GM23338 (cell line): ENCODE measurements around the gene SLC19A1.

Experiments
- EZH2 ChIP-seq: fragments of 200-600 bp; sonication (generic); IDR thresholded peaks from one replicate; pipeline ENCODE4 v1.8.0; 2017; ENCODE audit warnings: antibody characterized with exemption, mild to moderate bottlenecking, low read depth; ENCODE audit not compliant: unreplicated experiment
- TF ChIP-seq, protein P1 (sequence below), 2 experiments: fragments of 200-600 bp in 1 of 2; sonication (generic) in 1 of 2; conservative IDR thresholded peaks; 2 replicates each; pipeline versions ENCODE4 v1.5.1 to v1.6.1; 2016 to 2017; ENCODE audit warnings: antibody characterized with exemption in 2 of 2, low read depth in 2 of 2, mild to moderate bottlenecking in 2 of 2, moderate library complexity in 1 of 2
- TF ChIP-seq, protein P2 (sequence below): fragments of 250-450 bp; sonication (Bioruptor Pico); IDR thresholded peaks from 2 replicates; pipeline ENCODE4 v1.5.0; 2020; ENCODE audit warnings: mild to moderate bottlenecking, moderate library complexity

DNA sequence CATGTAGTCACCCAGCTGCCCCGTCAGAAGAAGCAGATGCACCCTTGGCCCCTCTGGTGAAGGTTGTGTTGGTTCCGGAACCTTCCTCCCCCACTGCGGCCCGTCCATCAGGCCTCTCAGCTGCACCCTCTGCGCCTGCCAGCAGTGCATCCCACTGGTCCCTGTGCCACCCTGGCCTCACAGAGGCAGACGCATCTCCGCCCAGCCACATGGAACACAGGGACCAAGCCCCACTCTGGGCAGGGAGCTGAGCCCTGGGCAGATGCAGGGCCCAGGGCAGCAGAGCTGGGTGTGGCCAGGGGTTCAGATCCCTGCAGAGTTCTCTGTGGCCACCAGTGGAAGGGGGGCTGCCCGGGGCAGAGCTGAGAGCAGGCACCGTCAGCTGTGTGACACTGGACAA is 50.6 kb downstream of the SLC19A1 start:
- TF ChIP-seq, protein P1, sequence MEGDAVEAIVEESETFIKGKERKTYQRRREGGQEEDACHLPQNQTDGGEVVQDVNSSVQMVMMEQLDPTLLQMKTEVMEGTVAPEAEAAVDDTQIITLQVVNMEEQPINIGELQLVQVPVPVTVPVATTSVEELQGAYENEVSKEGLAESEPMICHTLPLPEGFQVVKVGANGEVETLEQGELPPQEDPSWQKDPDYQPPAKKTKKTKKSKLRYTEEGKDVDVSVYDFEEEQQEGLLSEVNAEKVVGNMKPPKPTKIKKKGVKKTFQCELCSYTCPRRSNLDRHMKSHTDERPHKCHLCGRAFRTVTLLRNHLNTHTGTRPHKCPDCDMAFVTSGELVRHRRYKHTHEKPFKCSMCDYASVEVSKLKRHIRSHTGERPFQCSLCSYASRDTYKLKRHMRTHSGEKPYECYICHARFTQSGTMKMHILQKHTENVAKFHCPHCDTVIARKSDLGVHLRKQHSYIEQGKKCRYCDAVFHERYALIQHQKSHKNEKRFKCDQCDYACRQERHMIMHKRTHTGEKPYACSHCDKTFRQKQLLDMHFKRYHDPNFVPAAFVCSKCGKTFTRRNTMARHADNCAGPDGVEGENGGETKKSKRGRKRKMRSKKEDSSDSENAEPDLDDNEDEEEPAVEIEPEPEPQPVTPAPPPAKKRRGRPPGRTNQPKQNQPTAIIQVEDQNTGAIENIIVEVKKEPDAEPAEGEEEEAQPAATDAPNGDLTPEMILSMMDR (conservative IDR thresholded peaks at IDR 0.05; ENCODE audit: low read depth in 2 of 2) = no peak
- TF ChIP-seq EZH2 = no peak
- TF ChIP-seq, protein P2, sequence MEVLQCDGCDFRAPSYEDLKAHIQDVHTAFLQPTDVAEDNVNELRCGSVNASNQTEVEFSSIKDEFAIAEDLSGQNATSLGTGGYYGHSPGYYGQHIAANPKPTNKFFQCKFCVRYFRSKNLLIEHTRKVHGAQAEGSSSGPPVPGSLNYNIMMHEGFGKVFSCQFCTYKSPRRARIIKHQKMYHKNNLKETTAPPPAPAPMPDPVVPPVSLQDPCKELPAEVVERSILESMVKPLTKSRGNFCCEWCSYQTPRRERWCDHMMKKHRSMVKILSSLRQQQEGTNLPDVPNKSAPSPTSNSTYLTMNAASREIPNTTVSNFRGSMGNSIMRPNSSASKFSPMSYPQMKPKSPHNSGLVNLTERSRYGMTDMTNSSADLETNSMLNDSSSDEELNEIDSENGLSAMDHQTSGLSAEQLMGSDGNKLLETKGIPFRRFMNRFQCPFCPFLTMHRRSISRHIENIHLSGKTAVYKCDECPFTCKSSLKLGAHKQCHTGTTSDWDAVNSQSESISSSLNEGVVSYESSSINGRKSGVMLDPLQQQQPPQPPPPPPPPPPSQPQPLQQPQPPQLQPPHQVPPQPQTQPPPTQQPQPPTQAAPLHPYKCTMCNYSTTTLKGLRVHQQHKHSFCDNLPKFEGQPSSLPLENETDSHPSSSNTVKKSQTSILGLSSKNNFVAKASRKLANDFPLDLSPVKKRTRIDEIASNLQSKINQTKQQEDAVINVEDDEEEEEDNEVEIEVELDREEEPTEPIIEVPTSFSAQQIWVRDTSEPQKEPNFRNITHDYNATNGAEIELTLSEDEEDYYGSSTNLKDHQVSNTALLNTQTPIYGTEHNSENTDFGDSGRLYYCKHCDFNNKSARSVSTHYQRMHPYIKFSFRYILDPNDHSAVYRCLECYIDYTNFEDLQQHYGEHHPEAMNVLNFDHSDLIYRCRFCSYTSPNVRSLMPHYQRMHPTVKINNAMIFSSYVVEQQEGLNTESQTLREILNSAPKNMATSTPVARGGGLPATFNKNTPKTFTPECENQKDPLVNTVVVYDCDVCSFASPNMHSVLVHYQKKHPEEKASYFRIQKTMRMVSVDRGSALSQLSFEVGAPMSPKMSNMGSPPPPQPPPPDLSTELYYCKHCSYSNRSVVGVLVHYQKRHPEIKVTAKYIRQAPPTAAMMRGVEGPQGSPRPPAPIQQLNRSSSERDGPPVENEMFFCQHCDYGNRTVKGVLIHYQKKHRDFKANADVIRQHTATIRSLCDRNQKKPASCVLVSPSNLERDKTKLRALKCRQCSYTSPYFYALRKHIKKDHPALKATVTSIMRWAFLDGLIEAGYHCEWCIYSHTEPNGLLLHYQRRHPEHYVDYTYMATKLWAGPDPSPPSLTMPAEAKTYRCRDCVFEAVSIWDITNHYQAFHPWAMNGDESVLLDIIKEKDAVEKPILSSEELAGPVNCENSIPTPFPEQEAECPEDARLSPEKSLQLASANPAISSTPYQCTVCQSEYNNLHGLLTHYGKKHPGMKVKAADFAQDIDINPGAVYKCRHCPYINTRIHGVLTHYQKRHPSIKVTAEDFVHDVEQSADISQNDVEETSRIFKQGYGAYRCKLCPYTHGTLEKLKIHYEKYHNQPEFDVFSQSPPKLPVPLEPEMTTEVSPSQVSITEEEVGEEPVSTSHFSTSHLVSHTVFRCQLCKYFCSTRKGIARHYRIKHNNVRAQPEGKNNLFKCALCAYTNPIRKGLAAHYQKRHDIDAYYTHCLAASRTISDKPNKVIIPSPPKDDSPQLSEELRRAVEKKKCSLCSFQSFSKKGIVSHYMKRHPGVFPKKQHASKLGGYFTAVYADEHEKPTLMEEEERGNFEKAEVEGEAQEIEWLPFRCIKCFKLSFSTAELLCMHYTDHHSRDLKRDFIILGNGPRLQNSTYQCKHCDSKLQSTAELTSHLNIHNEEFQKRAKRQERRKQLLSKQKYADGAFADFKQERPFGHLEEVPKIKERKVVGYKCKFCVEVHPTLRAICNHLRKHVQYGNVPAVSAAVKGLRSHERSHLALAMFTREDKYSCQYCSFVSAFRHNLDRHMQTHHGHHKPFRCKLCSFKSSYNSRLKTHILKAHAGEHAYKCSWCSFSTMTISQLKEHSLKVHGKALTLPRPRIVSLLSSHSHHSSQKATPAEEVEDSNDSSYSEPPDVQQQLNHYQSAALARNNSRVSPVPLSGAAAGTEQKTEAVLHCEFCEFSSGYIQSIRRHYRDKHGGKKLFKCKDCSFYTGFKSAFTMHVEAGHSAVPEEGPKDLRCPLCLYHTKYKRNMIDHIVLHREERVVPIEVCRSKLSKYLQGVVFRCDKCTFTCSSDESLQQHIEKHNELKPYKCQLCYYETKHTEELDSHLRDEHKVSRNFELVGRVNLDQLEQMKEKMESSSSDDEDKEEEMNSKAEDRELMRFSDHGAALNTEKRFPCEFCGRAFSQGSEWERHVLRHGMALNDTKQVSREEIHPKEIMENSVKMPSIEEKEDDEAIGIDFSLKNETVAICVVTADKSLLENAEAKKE = no peak
